GM21576 (cell line): ENCODE data around the gene GALNTL6.
A peak's percentile ranks its signal among the peaks of the same experiment; 100 is the strongest.

Experiments
- ATAC-seq: cut with Tn5 transposase; IDR thresholded peaks from one replicate; pipeline ENCODE4 v1.9.1; 2021; ENCODE audit warnings: mild to moderate bottlenecking, moderate library complexity; ENCODE audit not compliant: unreplicated experiment

The GALNTL6 gene

DNA sequence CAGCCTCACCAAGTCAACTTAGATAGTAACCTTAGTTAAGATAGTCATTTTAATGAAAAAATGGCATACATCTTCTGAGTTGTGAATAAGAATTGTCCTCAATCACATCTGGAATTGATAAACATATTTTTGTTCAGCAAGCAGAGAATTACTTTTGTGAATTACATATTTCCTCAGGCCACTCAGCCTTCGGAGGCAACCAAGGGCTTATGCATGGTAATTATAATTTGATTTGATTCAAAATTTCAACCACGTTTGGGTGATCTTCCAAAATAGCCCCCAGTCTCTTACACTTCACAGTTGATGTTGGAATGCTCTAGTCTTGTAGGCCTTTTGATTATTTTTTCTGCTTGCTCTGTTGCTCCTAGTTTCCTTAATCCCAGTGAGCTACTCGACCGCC, 63.4 kb downstream of the GALNTL6 start:
- no peak for ATAC-seq

GRCh38 chr4:171880136-171880535, 66.9 kb downstream of the GALNTL6 start:
- no peak for ATAC-seq

GRCh38 chr4:171889681-171890080, 76.5 kb downstream of the GALNTL6 start:
- no peak for ATAC-seq

- ATAC-seq: peak; percentile 90
Observed at GRCh38 chr4:171891038-171891437, 77.8 kb downstream of the GALNTL6 start.

GRCh38 chr4:171896426-171896825, 83.2 kb downstream of the GALNTL6 start:
- ATAC-seq: no peak

DNA sequence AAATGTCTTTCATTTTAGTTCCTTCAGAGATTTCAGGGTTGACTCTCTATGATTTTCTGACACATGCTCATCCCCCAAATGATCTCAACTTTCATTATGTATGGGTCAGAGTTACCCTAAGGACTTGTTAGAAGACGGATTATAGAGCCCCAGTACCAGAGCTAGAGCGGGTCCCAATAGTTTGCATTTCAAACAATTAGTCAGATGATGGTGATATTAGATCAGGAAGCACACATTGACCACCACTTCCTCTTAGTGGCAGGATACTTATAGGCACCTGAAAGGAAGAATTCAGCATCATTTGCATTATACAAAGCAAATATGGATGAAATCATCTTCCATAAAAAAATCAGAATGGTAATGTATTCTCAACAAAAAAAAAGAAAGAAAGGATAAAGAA, 106.1 kb downstream of the GALNTL6 start:
- ATAC-seq: no peak

GRCh38 chr4:171920901-171921300, 107.7 kb downstream of the GALNTL6 start:
- no peak for ATAC-seq

- no peak for ATAC-seq
Observed at GRCh38 chr4:171924746-171925376, 111.7 kb downstream of the GALNTL6 start.

DNA sequence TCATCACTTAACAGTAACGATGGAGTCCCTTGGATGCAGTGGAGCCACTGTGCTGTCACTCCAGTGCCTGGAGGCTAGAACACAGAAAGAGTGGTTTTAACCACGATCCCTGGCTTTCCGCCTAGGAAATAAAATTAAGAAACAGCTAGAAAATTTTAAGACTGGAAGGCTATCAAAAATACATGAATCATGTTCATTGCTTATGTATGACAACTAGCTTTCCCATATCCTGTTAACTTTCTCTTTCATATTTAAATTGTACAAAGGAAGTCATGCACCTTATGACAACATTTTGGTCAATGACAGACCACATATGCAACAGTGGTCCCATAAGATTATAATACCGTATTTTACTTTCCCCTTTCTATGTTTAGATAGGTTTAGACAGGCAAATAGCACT, 115.1 kb downstream of the GALNTL6 start:
- no peak for ATAC-seq

DNA sequence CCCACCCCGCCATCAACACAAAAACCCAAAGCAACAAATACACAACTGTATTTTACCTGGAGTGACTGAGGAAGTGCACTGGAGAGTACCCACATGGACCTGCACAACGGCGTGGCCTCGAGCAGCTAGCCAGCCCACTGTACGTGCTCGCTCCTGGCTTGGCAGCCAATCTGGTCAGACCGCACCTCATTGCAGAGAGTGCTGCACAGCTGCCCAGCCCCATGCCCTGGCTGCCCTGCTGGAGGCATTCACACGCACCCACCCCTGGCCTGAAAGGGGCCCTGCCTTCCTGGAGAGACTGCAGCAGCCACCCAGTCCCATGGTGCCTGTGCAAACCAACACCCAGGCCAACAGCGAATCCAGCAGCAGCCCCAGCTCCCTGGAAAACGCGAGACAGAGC, 116.3 kb downstream of the GALNTL6 start:
- ATAC-seq: no peak

- ATAC-seq: no peak
Observed at GRCh38 chr4:171929907-171930306, 116.7 kb downstream of the GALNTL6 start.

- no peak for ATAC-seq
Observed at GRCh38 chr4:171932238-171932637, 119.0 kb downstream of the GALNTL6 start.

DNA sequence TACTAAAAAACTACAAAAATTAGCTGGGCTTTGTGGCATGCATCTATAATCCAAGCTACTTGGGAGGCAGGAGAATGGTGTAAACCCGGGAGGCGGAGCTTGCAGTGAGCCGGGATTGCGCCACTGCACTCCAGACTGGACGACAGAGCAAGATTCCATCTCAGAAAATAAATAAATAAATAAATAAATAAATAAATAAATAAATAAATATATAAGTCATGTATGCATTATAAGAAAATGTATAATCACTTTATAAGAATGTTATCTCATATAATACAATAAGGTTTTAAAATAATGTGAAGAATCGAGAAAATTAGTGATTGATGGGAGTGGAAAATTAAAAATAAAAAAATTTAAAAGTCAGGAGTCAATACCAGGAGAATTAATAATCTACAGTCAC, 127.5 kb downstream of the GALNTL6 start:
- ATAC-seq: no peak

DNA sequence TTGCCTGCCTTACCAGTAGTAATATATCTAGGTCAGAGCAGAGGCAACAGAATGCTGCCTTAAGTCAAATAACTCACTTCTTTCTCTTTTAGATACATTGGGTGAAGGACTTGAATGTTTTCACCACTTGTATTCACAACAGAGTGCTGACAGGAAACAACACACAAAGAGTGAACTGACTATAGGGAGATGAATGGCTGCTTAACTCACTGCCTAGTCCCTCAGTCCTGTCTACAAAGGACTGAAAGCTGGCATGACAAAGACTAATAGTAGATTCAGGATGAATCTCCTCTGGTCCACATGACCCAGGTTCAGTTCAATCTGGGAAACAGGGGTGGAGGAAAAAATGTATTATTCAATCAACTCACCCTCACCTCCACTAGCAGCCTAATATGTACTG, 134.2 kb downstream of the GALNTL6 start:
- no peak for ATAC-seq

GRCh38 chr4:171948038-171948437, 134.8 kb downstream of the GALNTL6 start:
- no peak for ATAC-seq

DNA sequence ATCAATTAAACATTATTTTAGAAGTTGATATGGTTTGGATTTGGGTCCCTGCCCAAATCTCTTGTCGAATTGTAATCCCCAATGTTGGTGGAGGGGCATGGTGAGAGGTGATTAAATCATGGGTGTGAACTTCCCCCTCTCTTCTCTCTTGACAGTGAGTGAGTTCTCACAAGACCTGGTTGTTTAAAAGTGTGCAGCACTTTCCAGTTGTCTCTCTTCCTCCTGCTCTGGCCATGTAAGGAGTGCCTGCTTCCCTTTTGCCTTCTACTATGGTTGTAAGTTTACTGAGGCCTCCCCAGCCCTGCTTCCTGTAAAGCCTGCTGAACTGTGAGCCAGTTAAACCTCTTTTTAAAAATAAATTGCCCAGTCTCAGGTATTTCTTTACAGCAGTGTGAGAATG, 141.4 kb downstream of the GALNTL6 start:
- ATAC-seq: peak; percentile 92

- no peak for ATAC-seq
Observed at GRCh38 chr4:171956678-171957077, 143.5 kb downstream of the GALNTL6 start.

- ATAC-seq: no peak
Observed at GRCh38 chr4:171962110-171962509, 148.9 kb downstream of the GALNTL6 start.

DNA sequence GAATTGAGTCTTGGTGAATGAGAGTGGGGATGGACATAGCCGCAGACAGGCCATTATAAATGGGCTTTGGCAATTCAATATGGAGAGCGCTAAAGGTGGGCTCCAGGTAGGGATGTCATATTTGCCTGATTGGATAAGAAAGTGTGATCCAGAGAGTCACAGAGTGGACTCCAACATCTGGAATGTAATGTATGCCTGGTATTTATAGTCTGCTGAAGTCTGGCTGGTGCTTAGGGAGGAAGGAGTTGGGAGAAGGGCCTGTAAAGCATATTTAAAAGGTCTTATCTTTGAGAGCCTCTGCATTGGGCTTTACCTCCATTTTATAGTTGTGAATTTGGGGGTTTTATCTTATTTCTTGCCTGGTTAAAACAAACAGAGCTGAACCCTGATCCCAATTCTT, 153.2 kb downstream of the GALNTL6 start:
- no peak for ATAC-seq

GRCh38 chr4:171978216-171978615, 165.0 kb downstream of the GALNTL6 start:
- no peak for ATAC-seq

- ATAC-seq: no peak
Observed at GRCh38 chr4:171979461-171979860, 166.3 kb downstream of the GALNTL6 start.

GRCh38 chr4:171981185-171981584, 168.0 kb downstream of the GALNTL6 start:
- no peak for ATAC-seq
